Measurements from ENCODE around the gene RPEL1. TPM values are rescaled to one million over a fixed set of nuclear protein-coding genes. Genes with fewer than 3 reads are reported as not detected.

Gene RPEL1
- total RNA-seq, result under 0.01 and 0.15 TPM in 2 replicates

GRCh38 chr10:103245587-103245986, at the start of gene RPEL1:
Gene RPEL1 (plus strand): TSS chr10:103245887. CDS start chr10:103245997, 110 bp downstream.

GRCh38 chr10:103276896-103277712, 31.4 kb downstream of the RPEL1 start, which contains the start of gene INA:
Gene INA (plus strand): TSS chr10:103277138. CDS start chr10:103277212, 74 bp downstream.

Other genes starting within 250 kb of the RPEL1 start
- gene NT5C2, start 52.6 kb upstream of the RPEL1 start, total RNA-seq, result 54.1 and 62.8 TPM in 2 replicates
- gene INA, start 31.3 kb downstream of the RPEL1 start, total RNA-seq, result 0.44 and 0.99 TPM in 2 replicates
- gene PCGF6, start 105.3 kb downstream of the RPEL1 start, total RNA-seq, result 9.4 and 14.8 TPM in 2 replicates
- 3.8 and 5.2 TPM in 2 replicates for gene TAF5, start 122.1 kb downstream of the RPEL1 start, total RNA-seq
- gene ATP5MK, start 150.6 kb downstream of the RPEL1 start, total RNA-seq, result 91.6 and 235 TPM in 2 replicates
- 25.5 and 34.6 TPM in 2 replicates for gene PDCD11, start 150.7 kb downstream of the RPEL1 start, total RNA-seq
- 23.3 and 51.3 TPM in 2 replicates for gene CALHM2, start 206.5 kb downstream of the RPEL1 start, total RNA-seq
- not detected in 2 replicates for gene CALHM1, start 213.0 kb downstream of the RPEL1 start, total RNA-seq
- 0.15 TPM in 1 of 2 replicates, not detected in the other for gene CALHM3, start 233.4 kb downstream of the RPEL1 start, total RNA-seq
- under 0.01 and 0.17 TPM in 2 replicates for gene NEURL1, start 247.8 kb downstream of the RPEL1 start, total RNA-seq